PC-3 (cell line): ENCODE results near the gene NUDT16.

ENCODE experiments used
- CTCF ChIP-seq: fragments of 300-600 bp; sonication (generic); conservative IDR thresholded peaks from 2 replicates; pipeline ENCODE4 v1.5.1; 2017; ENCODE audit warnings: antibody characterized with exemption, low read depth, mild to moderate bottlenecking, low read length
- EZH2 ChIP-seq: fragments of 300-600 bp; sonication (generic); IDR thresholded peaks from one replicate; pipeline ENCODE4 v1.6.1; 2017; ENCODE audit warnings: antibody characterized with exemption, mild to moderate bottlenecking, low read length; ENCODE audit not compliant: unreplicated experiment

- no peak for TF ChIP-seq CTCF
- TF ChIP-seq EZH2: no peak
Measured at GRCh38 chr3:131360191-131360755, 21.3 kb upstream of the NUDT16 start.
